HG03103 (cell line): Measurements from ENCODE around the gene ROR2.
"Not testable (repeated sequence)": the region's sequence is repeated elsewhere in the genome, so short reads cannot be mapped to it uniquely, and the experiment has no call there.

ENCODE experiments used
- ATAC-seq: cut with Tn5 transposase; IDR thresholded peaks from one replicate; pipeline ENCODE4 v1.9.1; 2021; ENCODE audit warnings: low read depth; ENCODE audit not compliant: unreplicated experiment

The ROR2 gene

DNA sequence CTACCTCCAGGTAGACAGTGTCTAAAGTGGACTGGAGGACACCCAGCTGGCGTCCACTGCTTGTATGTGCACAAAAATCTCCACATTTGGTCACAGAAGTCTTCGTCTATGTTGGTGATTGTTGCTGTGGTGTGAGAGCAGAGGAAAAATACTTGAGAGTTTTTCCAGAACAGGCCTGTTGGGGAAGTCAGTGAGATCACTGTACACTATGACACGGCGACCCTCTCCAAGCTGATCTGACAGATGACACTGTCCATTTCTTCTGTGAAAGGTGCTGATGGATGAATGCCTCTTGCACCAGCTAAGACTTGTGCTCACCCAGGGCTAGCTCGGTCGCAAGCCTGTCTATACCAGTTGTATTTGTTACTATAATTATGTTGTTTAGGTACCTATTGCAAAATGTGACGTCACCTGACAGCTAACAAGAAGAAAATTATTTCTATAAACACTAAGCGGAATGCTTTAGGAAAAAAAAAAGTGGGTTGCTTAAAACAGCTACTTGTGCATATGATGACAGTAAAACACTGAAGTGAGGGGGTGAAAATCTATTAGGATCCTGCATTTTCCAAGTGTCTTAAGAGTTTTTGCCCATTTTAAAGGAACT, 142.3 kb downstream of the ROR2 start:
- ATAC-seq: no peak

DNA sequence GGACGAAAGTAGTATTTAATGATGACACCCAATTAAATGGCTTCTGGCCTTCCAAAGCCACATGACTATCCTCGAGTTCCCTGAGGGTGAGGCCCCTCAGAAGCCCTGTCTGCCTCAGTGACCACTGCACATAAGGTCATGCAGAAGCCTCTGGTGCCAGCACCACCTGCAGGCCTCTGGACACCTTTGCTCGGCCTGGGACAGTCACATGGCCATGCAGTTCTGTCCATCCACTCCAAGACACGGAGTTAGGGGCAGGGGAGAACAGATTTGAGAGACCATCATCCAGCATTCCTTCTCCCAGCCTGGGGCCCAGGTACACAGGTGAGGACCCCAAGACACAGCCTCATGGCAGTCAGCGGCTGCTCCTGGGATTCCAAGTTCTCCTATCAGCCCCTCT, 145.0 kb downstream of the ROR2 start:
- ATAC-seq: no peak

DNA sequence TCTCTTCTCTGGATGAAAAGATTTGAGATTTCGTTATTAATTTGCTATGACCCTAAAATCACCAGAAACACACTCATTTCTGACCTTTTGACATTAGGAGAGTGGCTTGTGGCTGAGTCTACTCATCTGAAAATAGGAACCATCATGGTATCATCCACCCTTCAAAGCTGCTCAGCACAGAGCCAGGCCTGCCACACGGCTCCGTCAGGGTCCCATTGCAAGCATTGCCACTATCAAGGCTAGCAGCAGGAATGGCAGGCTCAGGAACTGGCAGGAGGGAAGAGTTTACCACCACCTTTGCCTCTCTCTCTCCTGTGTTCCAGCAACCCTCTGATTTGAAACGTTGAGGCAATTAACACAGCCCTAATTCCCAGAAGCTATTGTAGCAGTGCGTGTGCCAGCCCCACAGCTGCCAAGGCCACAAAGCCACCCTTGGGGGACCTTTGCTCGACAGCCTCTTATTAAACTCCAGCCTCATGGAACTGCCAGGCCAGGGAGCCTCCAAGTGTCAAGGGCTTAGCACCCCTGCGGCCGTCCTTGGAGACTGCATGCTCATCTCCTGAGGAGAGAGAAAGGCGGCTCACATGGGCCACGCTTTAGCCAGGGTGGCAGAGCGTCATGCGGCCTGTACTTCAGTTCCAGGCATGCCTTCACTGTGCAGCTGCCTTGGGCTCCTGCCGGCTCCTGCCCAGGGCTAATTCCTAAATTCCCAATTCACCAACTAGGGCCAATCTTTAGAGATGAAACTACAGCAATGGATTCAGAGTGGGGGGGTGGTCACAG, 145.9 kb downstream of the ROR2 start:
- no peak for ATAC-seq

DNA sequence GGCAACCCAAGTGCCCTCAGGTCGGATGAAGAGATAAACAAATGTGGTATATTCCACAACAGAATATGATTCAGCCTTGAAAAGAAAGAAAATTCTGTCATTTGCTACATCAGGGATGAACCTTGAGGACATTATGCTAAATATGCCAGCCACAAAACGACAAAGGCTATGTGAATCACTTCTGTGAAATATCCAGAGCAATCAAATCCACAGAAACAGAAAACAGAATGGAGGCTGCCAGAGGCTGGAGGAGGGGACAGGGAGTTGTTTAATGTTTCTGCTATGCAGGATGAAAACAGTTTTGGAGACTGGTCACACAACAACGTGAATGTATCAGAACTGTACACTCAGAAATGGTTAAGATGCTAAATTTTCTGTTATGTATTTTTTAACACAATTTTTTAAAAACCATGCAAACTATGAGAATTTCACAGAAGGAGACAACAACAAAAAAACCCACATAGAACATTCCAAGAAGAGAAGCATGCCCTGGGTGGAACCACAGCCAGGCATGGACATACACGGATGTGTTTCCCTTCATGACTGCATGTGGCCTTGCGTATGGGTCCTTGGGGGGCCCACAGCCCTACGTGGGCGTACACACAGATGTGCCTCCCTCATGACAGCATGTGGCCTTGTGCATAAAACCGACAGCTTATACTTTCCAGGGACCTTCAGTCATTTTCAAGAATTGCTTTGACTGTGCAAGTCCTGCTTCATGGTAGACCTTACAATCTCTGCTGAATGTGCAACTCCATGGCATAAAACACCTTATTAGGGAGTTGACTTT, 146.7 kb downstream of the ROR2 start:
- no peak for ATAC-seq

GRCh38 chr9:91802391-91802790, 147.6 kb downstream of the ROR2 start:
- no peak for ATAC-seq

GRCh38 chr9:91800473-91801030, 149.5 kb downstream of the ROR2 start:
- no peak for ATAC-seq

DNA sequence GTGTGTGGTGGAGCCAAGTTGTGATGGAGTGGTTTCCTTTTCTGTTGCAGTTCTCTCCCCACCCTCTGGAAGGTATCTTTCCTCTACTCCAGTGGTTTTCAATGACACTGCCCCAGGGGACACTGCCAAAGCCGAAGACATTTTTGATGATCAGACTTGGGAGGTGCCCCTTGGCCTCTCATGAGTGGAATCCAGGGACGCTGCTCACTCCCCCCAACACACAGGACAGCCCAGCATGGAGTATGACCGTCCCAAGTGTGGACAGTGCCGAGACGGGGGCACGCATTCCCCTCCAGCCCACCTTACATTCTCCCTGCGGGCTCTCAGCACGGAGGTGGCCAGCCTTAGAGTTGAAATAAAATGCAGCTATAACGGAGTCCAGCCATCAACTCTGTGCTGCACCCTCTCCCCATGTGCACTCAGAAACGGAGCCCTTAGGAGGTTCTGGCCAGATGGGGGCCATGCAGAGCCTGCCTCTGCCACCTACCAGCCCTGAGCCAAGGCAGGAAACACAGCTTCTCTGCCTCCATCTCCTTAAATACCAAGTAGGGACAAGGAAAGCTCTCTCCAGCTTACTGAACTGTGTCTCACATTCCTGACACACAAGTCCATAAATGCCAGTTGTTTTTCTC, 150.8 kb downstream of the ROR2 start:
- ATAC-seq: no peak

DNA sequence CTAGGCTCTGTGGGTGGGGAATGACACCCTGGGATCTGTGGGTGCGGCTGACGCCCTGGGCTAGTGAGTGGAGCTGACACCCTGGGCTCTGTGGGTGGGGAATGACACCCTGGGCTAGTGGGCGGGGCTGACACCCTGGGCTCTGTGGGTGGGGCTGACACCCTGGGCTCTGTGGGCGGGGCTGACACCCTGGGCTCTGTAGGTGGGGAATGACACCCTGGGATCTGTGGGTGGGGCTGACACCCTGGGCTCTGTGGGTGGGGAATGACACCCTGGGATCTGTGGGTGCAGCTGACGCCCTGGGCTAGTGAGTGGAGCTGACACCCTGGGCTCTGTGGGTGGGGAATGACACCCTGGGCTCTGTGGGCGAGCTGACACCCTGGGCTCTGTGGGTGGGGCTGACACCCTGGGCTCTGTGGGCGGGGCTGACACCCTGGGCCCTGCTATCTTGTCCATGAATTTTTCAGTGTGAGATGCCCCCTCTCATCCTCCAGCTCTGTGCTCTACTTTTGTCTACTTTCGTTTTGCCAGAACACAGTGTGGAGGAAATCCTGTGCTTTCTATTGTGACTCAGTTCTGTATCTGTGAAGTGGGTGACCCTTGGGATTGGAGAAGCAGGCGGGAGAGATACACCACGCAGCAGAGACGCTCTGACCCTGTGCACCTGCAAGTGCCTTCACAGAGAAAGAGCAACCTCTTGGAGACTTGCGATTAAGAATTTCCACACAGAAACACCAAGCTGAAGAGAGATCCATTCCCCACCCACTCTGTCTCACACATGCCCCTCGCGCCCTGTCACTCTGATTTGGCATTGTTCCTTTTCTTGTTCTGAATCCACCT, 151.5 kb downstream of the ROR2 start:
- not testable (repeated sequence) for ATAC-seq

- not testable (repeated sequence) for ATAC-seq
These were observed 152.5 kb downstream of the ROR2 start for GRCh38 chr9:91797517-91797916.

DNA sequence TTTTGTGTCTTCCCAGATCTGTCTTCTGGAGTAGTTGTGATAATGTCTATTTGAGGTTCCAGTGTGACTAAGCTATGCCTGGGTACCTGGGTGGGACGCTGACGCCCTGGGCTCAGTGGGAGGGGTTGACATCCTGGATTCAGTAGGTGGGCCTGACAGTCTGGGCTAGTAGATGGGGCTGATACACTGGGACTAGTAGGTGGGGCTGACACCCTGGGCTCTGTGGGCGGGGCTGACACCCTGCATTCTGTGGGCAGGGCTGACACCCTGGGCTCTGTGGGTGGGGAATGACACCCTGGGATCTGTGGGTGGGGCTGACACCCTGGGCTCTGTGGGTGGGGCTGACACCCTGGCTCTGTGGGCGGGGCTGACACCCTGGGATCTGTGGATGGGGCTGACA, 153.5 kb downstream of the ROR2 start:
- ATAC-seq: not testable (repeated sequence)

- no peak for ATAC-seq
These were observed 154.3 kb downstream of the ROR2 start for GRCh38 chr9:91795598-91796241.

GRCh38 chr9:91793371-91793770, 156.7 kb downstream of the ROR2 start:
- ATAC-seq: not testable (repeated sequence)

DNA sequence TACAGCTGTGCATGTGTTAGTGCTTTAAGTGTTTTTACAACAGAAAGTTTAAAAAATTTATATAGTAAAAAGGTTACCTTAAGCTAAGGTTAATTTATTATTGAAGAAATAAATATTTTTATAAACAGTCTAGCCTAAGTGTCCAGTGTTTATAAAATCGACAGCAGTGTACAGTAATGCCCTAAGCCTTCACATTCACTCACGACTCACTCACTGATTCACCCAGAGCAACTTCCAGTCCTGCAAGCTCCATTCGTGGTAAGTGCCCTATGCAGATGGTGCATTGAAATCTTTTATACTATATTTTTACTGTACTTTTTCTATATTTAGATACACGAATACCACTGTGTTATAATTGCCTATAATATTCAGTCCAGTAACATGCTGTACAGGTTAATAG, 159.1 kb downstream of the ROR2 start:
- no peak for ATAC-seq

- no peak for ATAC-seq
These were observed 160.1 kb downstream of the ROR2 start for GRCh38 chr9:91789941-91790340.

DNA sequence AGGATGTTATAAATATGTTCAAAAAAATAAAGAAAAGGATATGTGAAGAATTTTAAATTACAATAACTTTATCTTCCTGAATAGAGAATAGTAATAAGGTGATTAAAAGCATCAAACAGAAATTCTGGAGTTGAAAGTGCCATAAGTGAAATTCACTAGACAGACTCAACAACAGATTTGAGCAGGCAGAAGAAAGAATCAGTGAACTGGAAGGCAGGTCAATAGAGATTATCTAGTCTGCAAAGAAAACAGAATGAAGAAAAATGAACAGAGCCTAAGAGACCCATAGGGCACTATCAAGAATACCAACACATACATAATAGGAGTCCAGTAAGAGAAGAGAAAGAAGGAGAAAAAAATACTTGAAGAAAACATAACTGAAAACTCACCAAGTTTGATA, 162.1 kb downstream of the ROR2 start:
- no peak for ATAC-seq

- ATAC-seq: no peak
These were observed 163.7 kb downstream of the ROR2 start for GRCh38 chr9:91786132-91786896.

DNA sequence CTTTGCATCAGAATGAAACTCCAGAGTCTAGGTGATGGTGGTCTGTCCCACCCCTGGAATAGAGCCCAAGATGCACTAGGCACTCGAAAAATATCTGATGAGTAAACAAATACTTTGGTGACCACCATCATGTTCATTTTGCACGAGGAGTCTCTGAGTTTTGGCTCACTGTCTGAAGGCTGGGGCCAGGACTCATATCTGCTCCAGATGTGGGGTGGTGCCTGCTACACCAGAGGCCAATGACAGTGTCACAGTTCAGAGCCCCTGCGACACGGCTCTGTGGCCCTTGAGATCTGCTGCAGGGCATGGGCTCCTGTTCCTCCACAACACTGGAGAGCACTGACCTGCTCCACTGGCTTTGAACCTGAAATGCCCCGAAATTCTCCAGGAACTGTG, 164.6 kb downstream of the ROR2 start:
- ATAC-seq: no peak

- no peak for ATAC-seq
These were observed 165.2 kb downstream of the ROR2 start for GRCh38 chr9:91784673-91785446.
